Kidney (tissue), 14 donors: ENCODE data around the gene FBXL20. TPM values are rescaled to one million over a fixed set of nuclear protein-coding genes. Genes with fewer than 3 reads are reported as not detected.

ENCODE experiments used
- DNase-seq, 5 donors: peaks; one replicate each; pipeline ENCODE4 v3.0.0-alpha.2; 2013 to 2020
- FAIRE-seq: peaks from 2 replicates; lab custom pipeline; 2012; peaks lifted over from hg19 to GRCh38; lab: Jason Lieb, UNC
- H3K27ac ChIP-seq, 2 donors: one replicate each; pipeline ENCODE4 v1.7.0; 2013; ENCODE audit warnings: low read depth in 2 of 2, low read length in 2 of 2, inconsistent platforms in 1 of 2
- H3K27me3 ChIP-seq: one replicate; pipeline ENCODE4 v1.7.1; 2013; ENCODE audit warnings: low read length, inconsistent platforms; ENCODE audit not compliant: control insufficient read depth, insufficient read depth
- H3K36me3 ChIP-seq, 3 donors: one replicate each; pipeline versions ENCODE4 v1.7.0 to v1.7.1; 2013; ENCODE audit warnings: low read length in 3 of 3, control low read depth in 1 of 3, inconsistent platforms in 1 of 3; ENCODE audit not compliant: insufficient read depth in 3 of 3, control insufficient read depth in 2 of 3
- H3K4me1 ChIP-seq, 3 donors: one replicate each; pipeline versions ENCODE4 v1.7.0 to v1.7.1; 2013; ENCODE audit warnings: low read length in 3 of 3, inconsistent platforms in 1 of 3, low read depth in 1 of 3; ENCODE audit not compliant: control insufficient read depth in 2 of 3, insufficient read depth in 2 of 3
- H3K4me3 ChIP-seq, 3 donors: one replicate each; pipeline versions ENCODE4 v1.7.0 to v1.8.1; 2013; ENCODE audit warnings: low read length in 3 of 3, control low read depth in 1 of 3, inconsistent platforms in 1 of 3
- H3K9ac ChIP-seq, 3 donors: one replicate each; pipeline versions ENCODE4 v1.7.0 to v1.7.1; 2013; ENCODE audit warnings: low read length in 3 of 3, control low read depth in 1 of 3, inconsistent platforms in 1 of 3
- H3K9me3 ChIP-seq, 3 donors: one replicate each; pipeline versions ENCODE4 v1.7.0 to v1.7.1; 2013; ENCODE audit warnings: low read length in 3 of 3, control low read depth in 1 of 3, inconsistent platforms in 1 of 3; ENCODE audit not compliant: control insufficient read depth in 2 of 3, insufficient read depth in 1 of 3
- intact Hi-C: fragments of 100-400 bp; cut with DNase I; formaldehyde crosslinking; loops from one replicate; pipeline ENCODE4 v1.11.1; 2022
- polyA plus RNA-seq: library from polyadenylated mRNA; stranded (reverse); fragments of 350-450 nt; fragmentation: Illumina TruSeq; extraction: RNeasy Lipid Tissue Mini Kit (QIAGEN cat#74804); gene quantifications from one replicate; pipeline ENCODE4 v1.2.3, GENCODE V29; 2014; ENCODE audit warnings: low read depth, low replicate concordance; ENCODE audit not compliant: insufficient read depth
- total RNA-seq: library from RNA; stranded (reverse); fragmentation: NEBNext Ultra II Directional; extraction: Animal tissue kit (Norgen Biotek cat#: 25700); gene quantifications from one replicate; pipeline ENCODE4 v1.2.1, GENCODE V29; 2021
- TF ChIP-seq, protein P1 (sequence below): IDR thresholded peaks from 3 replicates; pipeline ENCODE4 v1.5.1; 2012; ENCODE audit warnings: mild to moderate bottlenecking, moderate library complexity, borderline replicate concordance; ENCODE audit not compliant: insufficient read depth; ENCODE audit errors: extremely low read depth
- donor health status: control.
- donor health status: control.
- donor health status: control.
- donor health status: control.
- donor health status: control.
- donor health status: DM: yes; HTN: yes; CAD: no.
- donor health status: Normal renal cell carcinoma (clear cell type).

FBXL20 gene
- total and polyA plus RNA-seq, 2 donors from 2014 or later: 3.2 to 16.1 TPM

GRCh38 chr17:39231591-39232551 lies 169.6 kb downstream of the FBXL20 start:
- Histone ChIP-seq H3K27me3 (no peaks in the 10 kb centered on the region), H3K4me1 (peaks cover 0 to 8% (median 0%) of the 10 kb centered on the region in 3 donors), H3K9me3 (no peaks in the 10 kb centered on the region), H3K27ac (no peak overlapping the region), H3K36me3 (no peaks in the 10 kb centered on the region), H3K4me3 (peak overlapping the region in 1 of 3 donors; percentile 2), H3K9ac (no peak overlapping the region)
- DNase-seq (peak in 4 of 5 donors; percentile 69 to 85 (median 72)), FAIRE-seq (no peak)
- intact Hi-C loops: no loop called here
- TF ChIP-seq, protein P1, sequence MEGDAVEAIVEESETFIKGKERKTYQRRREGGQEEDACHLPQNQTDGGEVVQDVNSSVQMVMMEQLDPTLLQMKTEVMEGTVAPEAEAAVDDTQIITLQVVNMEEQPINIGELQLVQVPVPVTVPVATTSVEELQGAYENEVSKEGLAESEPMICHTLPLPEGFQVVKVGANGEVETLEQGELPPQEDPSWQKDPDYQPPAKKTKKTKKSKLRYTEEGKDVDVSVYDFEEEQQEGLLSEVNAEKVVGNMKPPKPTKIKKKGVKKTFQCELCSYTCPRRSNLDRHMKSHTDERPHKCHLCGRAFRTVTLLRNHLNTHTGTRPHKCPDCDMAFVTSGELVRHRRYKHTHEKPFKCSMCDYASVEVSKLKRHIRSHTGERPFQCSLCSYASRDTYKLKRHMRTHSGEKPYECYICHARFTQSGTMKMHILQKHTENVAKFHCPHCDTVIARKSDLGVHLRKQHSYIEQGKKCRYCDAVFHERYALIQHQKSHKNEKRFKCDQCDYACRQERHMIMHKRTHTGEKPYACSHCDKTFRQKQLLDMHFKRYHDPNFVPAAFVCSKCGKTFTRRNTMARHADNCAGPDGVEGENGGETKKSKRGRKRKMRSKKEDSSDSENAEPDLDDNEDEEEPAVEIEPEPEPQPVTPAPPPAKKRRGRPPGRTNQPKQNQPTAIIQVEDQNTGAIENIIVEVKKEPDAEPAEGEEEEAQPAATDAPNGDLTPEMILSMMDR: peak; percentile 51

- Histone ChIP-seq H3K9me3 (no peaks in the 10 kb centered on the region), H3K27me3 (peaks cover 3% of the 10 kb centered on the region), H3K9ac (no peak overlapping the region), H3K27ac (no peak overlapping the region), H3K4me3 (no peak overlapping the region), H3K4me1 (peaks cover 0 to 8% (median 2%) of the 10 kb centered on the region in 3 donors), H3K36me3 (no peaks in the 10 kb centered on the region)
- DNase-seq: peak in 2 of 5 donors; percentile 53 to 82
- FAIRE-seq: no peak
- intact Hi-C loops: no loop called here
- TF ChIP-seq, protein P1: no peak
These were observed 170.3 kb downstream of the FBXL20 start for GRCh38 chr17:39231091-39231561.

- FAIRE-seq (no peak), DNase-seq (peak in 2 of 5 donors; percentile 0 to 18)
- no peak overlapping the region for H3K4me3 ChIP-seq
- TF ChIP-seq, protein P1: no peak
- no peak overlapping the region for H3K27ac ChIP-seq
- intact Hi-C loops: no loop called here
- H3K9ac ChIP-seq: no peak overlapping the region
- peaks cover 0 to 8% (median 3%) of the 10 kb centered on the region in 3 donors for H3K4me1 ChIP-seq
- no peaks in the 10 kb centered on the region for H3K9me3 ChIP-seq
- H3K36me3 ChIP-seq: no peaks in the 10 kb centered on the region
- H3K27me3 ChIP-seq: peaks cover 4% of the 10 kb centered on the region
These were observed 171.1 kb downstream of the FBXL20 start for GRCh38 chr17:39230361-39230760.
